Central memory CD8-positive, alpha-beta T cell (primary cell): ENCODE results near the gene SLC24A2.
"Not testable (repeated sequence)": the region's sequence is repeated elsewhere in the genome, so short reads cannot be mapped to it uniquely, and the experiment has no call there.

Experiments
- ATAC-seq: fragments of 150-1000 bp; cut with Tn5 transposase; replicated peaks from 2 replicates; pipeline ENCODE4 v1.10.0; 2022; ENCODE audit warnings: mild to moderate bottlenecking, moderate FRiP score, moderate number of reproducible peaks; ENCODE audit not compliant: poor library complexity, severe bottlenecking; ENCODE audit errors: extremely low read depth
- DNase-seq, 2 donors: peaks; one replicate each; pipeline ENCODE4 v3.0.0; 2021; ENCODE audit warnings: low spot score in 2 of 2
- H3K27ac Mint-ChIP-seq: one replicate; pipeline ENCODE4 v1.8.0; 2022; ENCODE audit warnings: low read depth, mild to moderate bottlenecking, moderate library complexity, mixed read lengths
- H3K27me3 Mint-ChIP-seq: one replicate; pipeline ENCODE4 v1.8.0; 2022; ENCODE audit warnings: mixed read lengths
- H3K36me3 Mint-ChIP-seq: one replicate; pipeline ENCODE4 v1.8.0; 2022; ENCODE audit warnings: mild to moderate bottlenecking, moderate library complexity, mixed read lengths; ENCODE audit not compliant: insufficient read depth
- H3K4me1 Mint-ChIP-seq: one replicate; pipeline ENCODE4 v1.8.0; 2022; ENCODE audit warnings: mixed read lengths
- H3K4me3 Mint-ChIP-seq: one replicate; pipeline ENCODE4 v1.8.0; 2022; ENCODE audit warnings: mild to moderate bottlenecking, moderate library complexity, mixed read lengths
- H3K9me3 Mint-ChIP-seq: one replicate; pipeline ENCODE4 v1.8.0; 2022; ENCODE audit warnings: mixed read lengths

SLC24A2 gene

GRCh38 chr9:19788614-19789271 lies at the start of gene SLC24A2:
TSS of gene SLC24A2 (minus strand) at chr9:19789037.
- Mint-ChIP-seq H3K36me3 (no peaks in the 10 kb centered on the region), H3K4me1 (no peaks in the 10 kb centered on the region), H3K4me3 (no peak within 1 kb of the TSS), H3K9me3 (no peaks in the 10 kb centered on the region), H3K27ac (no peak within 1 kb of the TSS), H3K27me3 (peaks cover 31% of the 10 kb centered on the region)
- DNase-seq (no peak), ATAC-seq (no peak)

GRCh38 chr9:19833331-19833730 lies 44.5 kb upstream of the SLC24A2 start:
- H3K9me3 Mint-ChIP-seq, H3K4me3 Mint-ChIP-seq, ATAC-seq, DNase-seq, H3K27ac Mint-ChIP-seq, H3K4me1 Mint-ChIP-seq, H3K36me3 Mint-ChIP-seq: not testable (repeated sequence)
- H3K27me3 Mint-ChIP-seq = peaks cover 20% of the 10 kb centered on the region

GRCh38 chr9:19830796-19831195 lies 42.0 kb upstream of the SLC24A2 start:
- H3K27me3 Mint-ChIP-seq = peaks cover 20% of the 10 kb centered on the region
- no peaks in the 10 kb centered on the region for H3K36me3 Mint-ChIP-seq
- ATAC-seq (no peak), DNase-seq (no peak)
- no peak overlapping the region for H3K27ac Mint-ChIP-seq
- H3K4me1 Mint-ChIP-seq = no peaks in the 10 kb centered on the region
- H3K9me3 Mint-ChIP-seq = no peaks in the 10 kb centered on the region
- no peak overlapping the region for H3K4me3 Mint-ChIP-seq

GRCh38 chr9:19828576-19829109 lies 39.8 kb upstream of the SLC24A2 start:
- Mint-ChIP-seq H3K36me3 (no peaks in the 10 kb centered on the region), H3K27me3 (peaks cover 20% of the 10 kb centered on the region), H3K9me3 (no peaks in the 10 kb centered on the region), H3K4me3 (no peak overlapping the region), H3K4me1 (no peaks in the 10 kb centered on the region), H3K27ac (no peak overlapping the region)
- DNase-seq (no peak), ATAC-seq (no peak)

- Mint-ChIP-seq H3K27ac (no peak overlapping the region), H3K4me1 (no peaks in the 10 kb centered on the region), H3K27me3 (peaks cover 20% of the 10 kb centered on the region), H3K36me3 (no peaks in the 10 kb centered on the region), H3K9me3 (peaks cover 22% of the 10 kb centered on the region), H3K4me3 (no peak overlapping the region)
- DNase-seq (no peak), ATAC-seq (no peak)
These were observed 27.9 kb upstream of the SLC24A2 start for GRCh38 chr9:19816769-19817168.

GRCh38 chr9:19812194-19812593 lies 23.4 kb upstream of the SLC24A2 start:
- H3K27ac Mint-ChIP-seq = no peak overlapping the region
- ATAC-seq = no peak
- no peaks in the 10 kb centered on the region for H3K36me3 Mint-ChIP-seq
- H3K9me3 Mint-ChIP-seq = peaks cover 22% of the 10 kb centered on the region
- no peak overlapping the region for H3K4me3 Mint-ChIP-seq
- DNase-seq = no peak
- H3K27me3 Mint-ChIP-seq = peaks cover 35% of the 10 kb centered on the region
- H3K4me1 Mint-ChIP-seq = no peaks in the 10 kb centered on the region

GRCh38 chr9:19809422-19810269 lies 20.8 kb upstream of the SLC24A2 start:
- H3K9me3 Mint-ChIP-seq = peaks cover 10% of the 10 kb centered on the region
- no peak for DNase-seq
- no peaks in the 10 kb centered on the region for H3K4me1 Mint-ChIP-seq
- no peak for ATAC-seq
- peaks cover 22% of the 10 kb centered on the region for H3K27me3 Mint-ChIP-seq
- no peak overlapping the region for H3K4me3 Mint-ChIP-seq
- no peaks in the 10 kb centered on the region for H3K36me3 Mint-ChIP-seq
- H3K27ac Mint-ChIP-seq = no peak overlapping the region

GRCh38 chr9:19807182-19807892 lies 18.5 kb upstream of the SLC24A2 start:
- no peaks in the 10 kb centered on the region for H3K4me1 Mint-ChIP-seq
- H3K27me3 Mint-ChIP-seq = peaks cover 22% of the 10 kb centered on the region
- H3K36me3 Mint-ChIP-seq = no peaks in the 10 kb centered on the region
- peaks cover 4% of the 10 kb centered on the region for H3K9me3 Mint-ChIP-seq
- no peak overlapping the region for H3K4me3 Mint-ChIP-seq
- no peak for ATAC-seq
- no peak overlapping the region for H3K27ac Mint-ChIP-seq
- no peak for DNase-seq

- Mint-ChIP-seq H3K27ac (no peak overlapping the region), H3K9me3 (no peaks in the 10 kb centered on the region), H3K27me3 (peaks cover 31% of the 10 kb centered on the region), H3K4me3 (no peak overlapping the region), H3K36me3 (no peaks in the 10 kb centered on the region), H3K4me1 (no peaks in the 10 kb centered on the region)
- no peak for DNase-seq
- no peak for ATAC-seq
These were observed 15.6 kb upstream of the SLC24A2 start for GRCh38 chr9:19804431-19804830.

GRCh38 chr9:19800884-19801283 lies 12.0 kb upstream of the SLC24A2 start:
- no peaks in the 10 kb centered on the region for H3K36me3 Mint-ChIP-seq
- no peaks in the 10 kb centered on the region for H3K4me1 Mint-ChIP-seq
- no peaks in the 10 kb centered on the region for H3K9me3 Mint-ChIP-seq
- no peak for ATAC-seq
- H3K27ac Mint-ChIP-seq = no peak overlapping the region
- no peak for DNase-seq
- no peak overlapping the region for H3K4me3 Mint-ChIP-seq
- H3K27me3 Mint-ChIP-seq = peaks cover 21% of the 10 kb centered on the region

GRCh38 chr9:19799784-19800183 lies 10.9 kb upstream of the SLC24A2 start:
- H3K4me1 Mint-ChIP-seq = no peaks in the 10 kb centered on the region
- H3K4me3 Mint-ChIP-seq = no peak overlapping the region
- no peaks in the 10 kb centered on the region for H3K36me3 Mint-ChIP-seq
- H3K9me3 Mint-ChIP-seq = no peaks in the 10 kb centered on the region
- peaks cover 21% of the 10 kb centered on the region for H3K27me3 Mint-ChIP-seq
- no peak overlapping the region for H3K27ac Mint-ChIP-seq
- ATAC-seq (no peak), DNase-seq (no peak)

- Mint-ChIP-seq H3K4me1 (no peaks in the 10 kb centered on the region), H3K36me3 (no peaks in the 10 kb centered on the region), H3K4me3 (no peak overlapping the region), H3K27ac (no peak overlapping the region), H3K9me3 (no peaks in the 10 kb centered on the region), H3K27me3 (peaks cover 31% of the 10 kb centered on the region)
- ATAC-seq (no peak), DNase-seq (no peak)
These were observed 685 bp downstream of the SLC24A2 start for GRCh38 chr9:19788152-19788551.
